ENCODE data around the gene COPZ1. TPM values are rescaled to one million over a fixed set of nuclear protein-coding genes. Genes with fewer than 3 reads are reported as not detected.

The COPZ1 gene
- total RNA-seq, 3 donors from 2014 or later, result 84.0 to 115 (median 104) TPM

DNA sequence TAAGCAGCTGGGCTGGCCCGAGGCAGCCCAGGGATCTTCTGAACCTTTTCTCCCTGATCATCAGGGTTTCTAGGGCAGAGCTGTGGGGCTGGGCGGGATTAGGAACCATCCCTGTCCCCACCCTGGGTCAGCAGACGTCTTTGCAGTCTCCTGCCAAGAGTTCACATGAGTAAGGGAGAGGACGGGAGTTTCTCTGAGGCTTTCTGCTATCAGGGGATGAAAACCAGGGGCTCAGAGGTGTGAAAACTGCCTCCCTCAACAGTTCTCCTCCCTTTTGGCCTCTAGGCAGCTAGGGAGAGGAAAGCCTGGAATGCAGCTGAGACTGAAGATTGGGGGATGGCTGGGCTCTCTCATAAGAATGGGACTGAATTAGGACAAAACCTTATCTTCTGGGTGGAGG, 51.7 kb downstream of the COPZ1 start:
- intact Hi-C loops (cut with DNase I, micrococcal nuclease), result no loop called here
- ATAC-seq (no peak), DNase-seq (no peak)
- no peak overlapping the region for H3K4me3 ChIP-seq
- no peaks in the 10 kb centered on the region for H3K9me3 ChIP-seq
- TF ChIP-seq, protein P1, sequence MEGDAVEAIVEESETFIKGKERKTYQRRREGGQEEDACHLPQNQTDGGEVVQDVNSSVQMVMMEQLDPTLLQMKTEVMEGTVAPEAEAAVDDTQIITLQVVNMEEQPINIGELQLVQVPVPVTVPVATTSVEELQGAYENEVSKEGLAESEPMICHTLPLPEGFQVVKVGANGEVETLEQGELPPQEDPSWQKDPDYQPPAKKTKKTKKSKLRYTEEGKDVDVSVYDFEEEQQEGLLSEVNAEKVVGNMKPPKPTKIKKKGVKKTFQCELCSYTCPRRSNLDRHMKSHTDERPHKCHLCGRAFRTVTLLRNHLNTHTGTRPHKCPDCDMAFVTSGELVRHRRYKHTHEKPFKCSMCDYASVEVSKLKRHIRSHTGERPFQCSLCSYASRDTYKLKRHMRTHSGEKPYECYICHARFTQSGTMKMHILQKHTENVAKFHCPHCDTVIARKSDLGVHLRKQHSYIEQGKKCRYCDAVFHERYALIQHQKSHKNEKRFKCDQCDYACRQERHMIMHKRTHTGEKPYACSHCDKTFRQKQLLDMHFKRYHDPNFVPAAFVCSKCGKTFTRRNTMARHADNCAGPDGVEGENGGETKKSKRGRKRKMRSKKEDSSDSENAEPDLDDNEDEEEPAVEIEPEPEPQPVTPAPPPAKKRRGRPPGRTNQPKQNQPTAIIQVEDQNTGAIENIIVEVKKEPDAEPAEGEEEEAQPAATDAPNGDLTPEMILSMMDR (IDR thresholded peaks at IDR 0.05), result no peak
- no peaks in the 10 kb centered on the region for H3K36me3 ChIP-seq (ENCODE audit: low read depth)
- H3K4me1 ChIP-seq (ENCODE audit: low read depth), result peaks cover 7% of the 10 kb centered on the region

DNA sequence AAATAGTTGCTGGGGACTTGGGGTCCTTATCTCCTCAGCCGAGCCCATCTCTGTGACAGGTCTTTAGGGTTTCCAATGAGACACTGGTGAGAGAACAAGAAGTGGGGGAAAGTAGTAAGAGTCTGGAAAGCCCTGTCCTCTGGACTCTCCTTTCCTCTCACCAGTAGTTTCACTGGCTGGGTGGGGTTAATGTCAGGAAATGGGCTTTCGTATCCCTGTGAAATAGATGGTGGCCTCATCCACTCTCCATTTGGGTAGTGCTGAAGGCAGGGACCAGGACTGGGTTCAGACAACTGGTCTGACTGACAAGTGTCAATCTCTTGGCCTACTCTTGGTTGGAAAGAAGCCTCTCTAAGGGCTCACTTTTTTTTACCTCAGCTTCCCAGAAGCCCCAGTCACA, 52.1 kb downstream of the COPZ1 start:
- no peaks in the 10 kb centered on the region for H3K36me3 ChIP-seq (ENCODE audit: low read depth)
- TF ChIP-seq, protein P1 (IDR thresholded peaks at IDR 0.05), result no peak
- ATAC-seq (no peak), DNase-seq (no peak)
- intact Hi-C loops (cut with DNase I, micrococcal nuclease), result no loop called here
- H3K4me3 ChIP-seq, result no peak overlapping the region
- H3K4me1 ChIP-seq (ENCODE audit: low read depth), result peaks cover 7% of the 10 kb centered on the region
- no peaks in the 10 kb centered on the region for H3K9me3 ChIP-seq

DNA sequence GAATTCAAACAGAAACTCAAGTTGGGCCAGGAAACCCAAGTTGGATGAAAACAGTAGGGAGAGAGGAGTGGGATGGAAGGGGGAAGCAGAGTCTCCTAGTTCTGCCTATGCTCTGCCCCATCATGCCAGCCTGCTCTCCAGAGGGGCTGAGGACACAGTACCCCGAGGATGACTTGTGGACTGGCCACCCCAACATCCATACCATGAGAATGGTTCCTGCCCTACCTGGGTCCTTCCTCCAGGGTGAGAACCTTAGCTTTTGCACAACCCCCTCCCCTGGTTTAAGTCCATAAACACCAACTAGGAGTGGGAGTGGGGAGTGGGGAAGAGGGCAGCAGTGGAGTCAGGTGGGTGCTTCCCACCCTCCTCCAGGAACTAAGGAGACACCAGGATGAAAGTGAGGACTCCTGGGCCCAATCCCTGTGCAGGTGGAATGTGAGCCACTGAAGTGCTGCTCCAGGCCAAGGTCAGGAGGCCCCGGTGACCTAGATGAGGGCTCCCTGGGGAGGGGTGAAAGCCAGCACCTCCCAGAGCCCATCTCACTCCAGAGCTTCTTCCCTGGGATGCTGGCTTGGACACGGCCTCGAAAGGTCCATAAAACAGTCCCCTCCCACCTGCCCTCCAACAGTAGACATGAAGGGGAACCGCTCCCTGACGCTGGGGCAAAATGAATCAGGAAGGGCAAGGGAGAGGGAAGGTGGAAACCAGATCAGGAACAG, 53.0 kb downstream of the COPZ1 start:
- H3K4me1 ChIP-seq (ENCODE audit: low read depth), result peaks cover 7% of the 10 kb centered on the region
- ATAC-seq, result no peak
- TF ChIP-seq, protein P1 (IDR thresholded peaks at IDR 0.05), result no peak
- no peaks in the 10 kb centered on the region for H3K36me3 ChIP-seq (ENCODE audit: low read depth)
- H3K9me3 ChIP-seq, result no peaks in the 10 kb centered on the region
- no peak overlapping the region for H3K4me3 ChIP-seq
- no peak for DNase-seq
- intact Hi-C loops (cut with DNase I, micrococcal nuclease), result no loop called here

DNA sequence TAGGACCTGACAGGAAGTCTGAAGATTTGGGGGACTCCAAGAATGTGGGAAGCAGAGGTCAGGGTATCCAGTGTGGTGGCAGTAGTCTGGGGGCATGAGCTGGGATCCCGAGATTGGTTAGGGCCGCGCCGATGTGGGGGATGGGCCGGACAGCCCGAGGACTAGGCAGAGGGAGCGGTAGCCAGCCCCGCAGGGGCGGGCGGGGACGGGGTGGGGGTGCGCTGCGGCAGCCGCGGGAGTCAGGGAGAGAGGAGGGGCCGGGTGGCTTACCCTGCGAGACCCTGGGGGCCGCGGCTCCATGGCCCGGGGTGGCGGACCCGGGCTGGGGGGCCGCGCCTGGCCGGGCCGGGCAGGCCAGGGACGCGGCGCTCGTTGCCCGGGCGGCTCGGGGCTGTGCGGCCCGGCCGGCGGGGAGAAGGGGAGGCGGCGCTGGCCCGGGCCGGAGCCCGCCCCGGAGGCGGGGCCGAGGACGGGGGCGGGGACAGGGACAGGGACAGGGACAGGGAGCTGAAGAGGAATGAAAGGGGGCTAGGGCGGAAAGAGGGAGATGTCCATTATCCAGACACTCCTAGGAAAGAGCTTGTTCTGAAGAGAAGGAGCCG, 54.0 kb downstream of the COPZ1 start:
- H3K4me3 ChIP-seq, result no peak overlapping the region
- H3K9me3 ChIP-seq, result no peaks in the 10 kb centered on the region
- no peaks in the 10 kb centered on the region for H3K36me3 ChIP-seq (ENCODE audit: low read depth)
- TF ChIP-seq, protein P1 (IDR thresholded peaks at IDR 0.05), result no peak
- peaks cover 7% of the 10 kb centered on the region for H3K4me1 ChIP-seq (ENCODE audit: low read depth)
- intact Hi-C loops (cut with DNase I, micrococcal nuclease), result no loop called here
- ATAC-seq (peak; percentile 86), DNase-seq (peak in 2 of 3 donors; percentile 67 to 83)

DNA sequence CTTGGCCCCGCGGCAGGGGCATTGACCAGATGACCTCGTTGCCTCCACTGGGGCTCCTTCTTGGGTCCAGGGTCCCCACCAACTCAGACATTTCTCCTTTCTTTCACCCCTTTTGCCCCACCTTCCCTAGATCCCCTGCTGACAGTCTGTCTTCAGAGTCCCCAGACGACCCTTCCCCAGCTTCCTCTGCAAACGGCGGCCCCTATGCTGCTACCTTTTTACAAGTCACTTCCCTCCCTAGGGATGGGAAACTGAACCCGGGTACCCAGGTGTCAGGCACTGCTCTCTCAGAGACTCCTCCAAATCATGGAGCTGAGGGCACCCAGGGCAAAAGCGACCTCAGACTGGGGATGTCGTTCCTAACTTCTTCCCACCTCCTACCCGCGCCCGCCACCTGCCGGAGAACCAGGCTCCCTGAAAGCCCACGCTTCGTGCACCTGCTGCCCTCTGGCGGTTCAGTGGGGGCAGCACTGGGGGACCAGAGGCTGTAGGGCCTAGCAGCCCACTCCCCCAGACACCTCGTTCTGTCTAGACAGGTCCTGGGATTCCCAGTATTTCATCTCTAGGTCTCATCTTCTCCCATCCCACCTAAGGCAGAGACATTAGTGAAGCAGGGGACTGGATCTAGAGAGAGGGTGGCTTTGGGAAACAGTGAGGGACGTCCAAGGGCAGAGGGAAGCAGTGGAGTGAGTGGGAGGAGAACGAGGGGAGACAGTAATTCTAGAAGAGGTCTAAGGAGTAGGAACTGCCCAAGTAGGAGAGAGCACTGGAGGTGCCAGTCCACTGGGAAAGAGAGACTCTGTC, 54.7 kb downstream of the COPZ1 start:
- Histone ChIP-seq H3K9me3 (no peaks in the 10 kb centered on the region), H3K4me1 (ENCODE audit: low read depth) (peaks cover 7% of the 10 kb centered on the region), H3K36me3 (ENCODE audit: low read depth) (no peaks in the 10 kb centered on the region), H3K4me3 (no peak overlapping the region)
- ATAC-seq, result peak; percentile 92
- intact Hi-C loops (cut with DNase I, micrococcal nuclease), result no loop called here
- DNase-seq, result peak; percentile 92 to 94 (median 92)
- TF ChIP-seq, protein P1 (IDR thresholded peaks at IDR 0.05), result peak; percentile 99

Data from mucosa of descending colon (tissue), 3 donors.